A673 (cell line): ENCODE results near the gene APOA4. TPM values are rescaled to one million over a fixed set of nuclear protein-coding genes. Genes with fewer than 3 reads are reported as not detected.
A peak's percentile ranks its signal among the peaks of the same experiment; 100 is the strongest.

Source experiments
- BruUV-seq: library from RNA; stranded (reverse); fragments of 400-500 nt; replicated peaks from 2 replicates; lab custom pipeline; 2021; lab: Mats Ljungman, UMichigan
- CTCF ChIA-PET: fragments of 300-600 bp; sonication (Branson Sonifier 250); formaldehyde crosslinking; loops from one replicate; lab custom pipeline; 2022; ENCODE audit warnings: antibody characterized with exemption; lab: Charles Lee
- POLR2A ChIA-PET: fragments of 300-600 bp; sonication (Branson Sonifier 250); formaldehyde crosslinking; loops from one replicate; lab custom pipeline; 2022; ENCODE audit warnings: antibody characterized with exemption; ENCODE audit not compliant: low non-redundant PET; lab: Charles Lee
- DNase-seq: peaks from one replicate; pipeline ENCODE4 v3.0.0-alpha.2; 2015; ENCODE audit warnings: low spot score
- H3K27ac ChIP-seq: fragments of 200-600 bp; sonication (generic); 2 replicates; pipeline ENCODE4 v1.5.1; 2016; ENCODE audit warnings: mixed run types, low read depth, mild to moderate bottlenecking, mixed read lengths, antibody characterized with exemption, low read length; ENCODE audit not compliant: poor library complexity, severe bottlenecking
- H3K27me3 ChIP-seq: fragments of 200-600 bp; sonication (generic); replicated peaks from 2 replicates; pipeline ENCODE4 v1.6.1; 2017; ENCODE audit warnings: mixed run types, low read depth, mild to moderate bottlenecking, mixed read lengths, antibody characterized with exemption, low read length; ENCODE audit not compliant: insufficient read depth, poor library complexity
- H3K36me3 ChIP-seq: fragments of 200-600 bp; sonication (generic); 2 replicates; pipeline ENCODE4 v1.6.1; 2016; ENCODE audit warnings: mixed run types, mild to moderate bottlenecking, mixed read lengths, antibody characterized with exemption, low read length; ENCODE audit not compliant: insufficient read depth, poor library complexity, severe bottlenecking
- H3K4me1 ChIP-seq: fragments of 200-600 bp; sonication (generic); 2 replicates; pipeline ENCODE4 v1.6.1; 2017; ENCODE audit warnings: mixed run types, mild to moderate bottlenecking, mixed read lengths, antibody characterized with exemption, low read length; ENCODE audit not compliant: insufficient read depth, poor library complexity, severe bottlenecking
- H3K4me3 ChIP-seq: fragments of 200-600 bp; sonication (generic); 2 replicates; pipeline ENCODE4 v1.5.1; 2016; ENCODE audit warnings: low read depth, mixed run types, mild to moderate bottlenecking, mixed read lengths, low read length; ENCODE audit not compliant: poor library complexity, severe bottlenecking
- H3K9me3 ChIP-seq: fragments of 200-600 bp; sonication (generic); 2 replicates; pipeline ENCODE4 v1.6.1; 2016; ENCODE audit warnings: mixed run types, low read depth, mild to moderate bottlenecking, mixed read lengths, antibody characterized with exemption, low read length; ENCODE audit not compliant: poor library complexity, severe bottlenecking
- EZH2 ChIP-seq: fragments of 200-600 bp; sonication (generic); IDR thresholded peaks from 2 replicates; pipeline ENCODE4 v1.6.1; 2017; ENCODE audit warnings: borderline replicate concordance, low read depth, mild to moderate bottlenecking, mixed read lengths, antibody characterized with exemption, low read length; ENCODE audit not compliant: poor library complexity, severe bottlenecking
- intact Hi-C: fragments of 100-400 bp; cut with micrococcal nuclease; formaldehyde crosslinking; loops from one replicate; pipeline ENCODE4 v1.10.0; 2022; ENCODE audit not compliant: unreplicated experiment
- total RNA-seq: library from RNA; stranded (reverse); gene quantifications from 2 replicates; pipeline ENCODE4 v1.2.3, GENCODE V29; 2021
- TF ChIP-seq, protein P1 (sequence below): fragments of 300-800, 200-600 bp; sonication (generic); conservative IDR thresholded peaks from 2 replicates; pipeline ENCODE4 v1.5.1; 2017; ENCODE audit warnings: low read depth, mild to moderate bottlenecking, antibody characterized with exemption, low read length, moderate library complexity, mixed read lengths

APOA4 gene
- total RNA-seq, 1 experiment from 2014 or later: not detected

DNA sequence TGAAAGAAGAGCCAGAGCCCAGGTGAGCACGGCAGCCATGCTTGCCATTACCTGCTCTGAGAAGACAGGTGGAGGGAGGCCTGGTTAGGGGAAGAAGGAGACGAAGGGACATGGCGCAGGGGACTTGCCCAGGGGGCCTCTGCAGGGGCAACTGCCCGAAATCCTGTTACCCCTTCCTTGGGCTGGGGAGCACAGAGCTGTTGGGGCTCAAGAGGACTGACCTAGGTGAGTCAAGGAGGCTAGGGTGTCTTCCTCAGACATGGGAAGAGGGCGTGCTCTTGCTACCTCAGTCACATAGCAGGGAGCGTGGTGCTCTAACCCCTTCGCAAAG, 31.3 kb downstream of the APOA4 start, which contains the start of gene APOA5:
TSS of gene APOA5 (minus strand) at position 67 of the 331 bp plus-strand sequence. CDS start at position 48, 19 bp downstream.
- intact Hi-C loops: loop anchor here (1.0 to 2.0 kb wide), 3 partner anchors 45 to 435 kb away; no protein-coding TSS in a partner anchor
- H3K27me3 ChIP-seq: no peaks in the 10 kb centered on the region
- H3K27ac ChIP-seq: no peak within 1 kb of the TSS
- H3K36me3 ChIP-seq: no peaks in the 10 kb centered on the region
- no peak for TF ChIP-seq EZH2
- TF ChIP-seq, protein P1, sequence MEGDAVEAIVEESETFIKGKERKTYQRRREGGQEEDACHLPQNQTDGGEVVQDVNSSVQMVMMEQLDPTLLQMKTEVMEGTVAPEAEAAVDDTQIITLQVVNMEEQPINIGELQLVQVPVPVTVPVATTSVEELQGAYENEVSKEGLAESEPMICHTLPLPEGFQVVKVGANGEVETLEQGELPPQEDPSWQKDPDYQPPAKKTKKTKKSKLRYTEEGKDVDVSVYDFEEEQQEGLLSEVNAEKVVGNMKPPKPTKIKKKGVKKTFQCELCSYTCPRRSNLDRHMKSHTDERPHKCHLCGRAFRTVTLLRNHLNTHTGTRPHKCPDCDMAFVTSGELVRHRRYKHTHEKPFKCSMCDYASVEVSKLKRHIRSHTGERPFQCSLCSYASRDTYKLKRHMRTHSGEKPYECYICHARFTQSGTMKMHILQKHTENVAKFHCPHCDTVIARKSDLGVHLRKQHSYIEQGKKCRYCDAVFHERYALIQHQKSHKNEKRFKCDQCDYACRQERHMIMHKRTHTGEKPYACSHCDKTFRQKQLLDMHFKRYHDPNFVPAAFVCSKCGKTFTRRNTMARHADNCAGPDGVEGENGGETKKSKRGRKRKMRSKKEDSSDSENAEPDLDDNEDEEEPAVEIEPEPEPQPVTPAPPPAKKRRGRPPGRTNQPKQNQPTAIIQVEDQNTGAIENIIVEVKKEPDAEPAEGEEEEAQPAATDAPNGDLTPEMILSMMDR: no peak
- peak within 1 kb of the TSS; percentile 13 for H3K4me3 ChIP-seq
- CTCF ChIA-PET: interaction anchor here (0.5 to 3.0 kb wide), 9 partner anchors 19 to 435 kb away, joined by 3 to 56 read pairs (median 6); partner anchors contain the start of genes PAFAH1B2 and SIDT2
- no TSS peak for BruUV-seq
- POLR2A ChIA-PET: interaction anchor here (0.6 kb wide), 2 partner anchors 55 to 267 kb away, joined by 10 to 16 read pairs; no protein-coding TSS in a partner anchor
- peaks cover 4% of the 10 kb centered on the region for H3K4me1 ChIP-seq
- DNase-seq: no peak
- no peaks in the 10 kb centered on the region for H3K9me3 ChIP-seq

DNA sequence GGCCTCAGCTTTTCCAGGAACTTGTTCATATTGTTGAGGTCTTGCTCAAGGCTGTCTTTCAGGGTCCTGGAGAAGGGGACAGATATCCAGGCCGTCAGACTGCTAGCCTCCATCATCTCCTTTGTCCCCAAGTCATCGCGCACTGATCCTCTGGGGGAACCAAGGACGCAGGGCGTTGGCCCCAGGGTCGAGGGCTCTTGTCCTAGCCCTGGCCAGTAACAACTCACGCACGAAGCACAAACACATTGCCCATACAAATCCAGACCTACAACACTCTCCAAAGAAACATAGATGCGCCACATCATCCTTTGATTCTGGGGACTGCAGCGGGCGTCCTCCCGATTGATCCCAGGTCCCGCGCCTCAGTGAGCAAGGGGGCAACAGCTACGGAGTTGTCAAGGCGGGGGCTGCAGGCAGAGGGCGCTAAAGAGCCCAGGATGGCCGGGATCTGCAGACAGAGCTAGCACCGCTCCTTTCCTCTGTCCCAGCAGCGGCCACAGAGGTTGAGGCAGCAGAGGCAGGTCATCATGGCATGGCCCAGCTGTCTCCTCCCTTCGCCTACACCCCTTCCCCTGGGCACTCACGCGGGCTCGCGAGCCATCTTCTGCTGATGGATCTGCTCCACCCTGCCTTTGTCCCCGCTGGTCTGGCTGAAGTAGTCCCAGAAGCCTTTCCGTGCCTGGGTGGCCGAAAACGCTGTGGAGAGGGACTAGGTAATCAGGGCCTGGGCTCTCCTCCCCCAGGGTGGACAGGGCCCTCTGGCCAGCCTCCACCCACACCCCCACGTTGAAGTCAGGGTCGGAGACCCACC, 31.9 kb downstream of the APOA4 start:
- Histone ChIP-seq H3K27ac (no peak overlapping the region), H3K4me1 (peaks cover 4% of the 10 kb centered on the region), H3K36me3 (peaks cover 5% of the 10 kb centered on the region), H3K27me3 (no peaks in the 10 kb centered on the region), H3K4me3 (peak overlapping the region; percentile 13), H3K9me3 (no peaks in the 10 kb centered on the region)
- TF ChIP-seq, protein P1: peak; percentile 99
- TF ChIP-seq EZH2: no peak
- no TSS peak for BruUV-seq
- DNase-seq: peak; percentile 79
- intact Hi-C loops: loop anchor here (1.0 to 2.0 kb wide), 3 partner anchors 45 to 436 kb away; no protein-coding TSS in a partner anchor
- ChIA-PET CTCF (interaction anchor here (0.5 to 3.0 kb wide), 10 partner anchors 20 to 435 kb away, joined by 3 to 56 read pairs (median 6); partner anchors contain the start of genes PAFAH1B2 and SIDT2), POLR2A (interaction anchor here (0.6 kb wide), 2 partner anchors 54 to 267 kb away, joined by 10 to 16 read pairs; no protein-coding TSS in a partner anchor)

DNA sequence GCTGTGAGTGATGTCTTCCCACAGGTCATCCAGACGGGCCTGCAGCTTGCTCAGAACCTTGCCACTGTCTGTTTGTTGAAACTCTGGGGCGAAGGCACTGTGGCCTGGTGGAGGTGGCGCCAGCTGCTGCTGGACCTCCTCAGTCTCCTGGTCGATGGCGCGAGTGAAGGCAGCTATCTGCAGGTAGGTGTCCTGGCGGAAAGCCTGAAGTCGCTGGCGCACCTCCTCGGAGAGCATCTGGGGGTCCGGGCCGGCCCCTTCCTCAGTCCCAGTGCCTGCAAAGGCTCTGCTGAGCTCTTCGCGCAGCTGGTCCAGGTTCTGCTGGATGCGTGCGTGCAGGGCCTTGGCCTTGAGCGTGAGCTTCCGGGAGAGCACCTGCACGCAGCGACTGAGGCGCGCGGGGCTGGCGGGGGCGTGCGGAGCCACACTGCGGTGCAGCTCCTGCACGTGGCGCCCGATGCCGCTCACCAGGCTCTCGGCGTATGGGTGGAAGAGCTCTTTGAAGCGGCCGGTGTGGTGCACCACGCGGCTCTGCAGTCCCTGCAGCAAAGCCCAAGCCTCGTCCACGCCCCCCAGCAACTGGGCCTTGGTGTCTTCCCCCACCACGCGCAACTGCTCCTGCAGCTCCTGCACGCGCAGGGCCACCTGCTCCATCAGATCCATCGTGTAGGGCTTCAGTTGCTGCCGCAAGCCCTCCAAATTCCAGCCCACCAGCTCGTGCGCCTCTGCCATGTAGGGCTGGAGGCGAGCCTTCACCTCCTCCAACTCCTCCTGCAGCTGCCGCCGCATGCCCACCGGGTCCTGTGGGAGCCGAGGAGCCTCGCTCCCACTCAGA, 32.7 kb downstream of the APOA4 start:
- Histone ChIP-seq H3K4me1 (peaks cover 4% of the 10 kb centered on the region), H3K4me3 (no peak overlapping the region), H3K27me3 (no peaks in the 10 kb centered on the region), H3K36me3 (peaks cover 13% of the 10 kb centered on the region), H3K27ac (no peak overlapping the region), H3K9me3 (no peaks in the 10 kb centered on the region)
- no peak for DNase-seq
- intact Hi-C loops: loop anchor here (1.0 to 2.0 kb wide), 3 partner anchors 46 to 436 kb away; no protein-coding TSS in a partner anchor
- BruUV-seq: no TSS peak
- no peak for TF ChIP-seq EZH2
- TF ChIP-seq, protein P1: no peak
- ChIA-PET CTCF (interaction anchor here (0.5 to 3.0 kb wide), 11 partner anchors 34 to 436 kb away, joined by 3 to 56 read pairs (median 5); partner anchors contain the start of gene PAFAH1B2), POLR2A (no interaction called here)
